ENCODE measurements around the gene EPHB2. TPM values are rescaled to one million over a fixed set of nuclear protein-coding genes. Genes with fewer than 3 reads are reported as not detected.

Gene EPHB2
- total and polyA plus RNA-seq, 2 of the 13 experiments (the other 11 are each of a cell fraction or from before 2014, with no cell fraction given), result 0.03 to 0.11 TPM

DNA sequence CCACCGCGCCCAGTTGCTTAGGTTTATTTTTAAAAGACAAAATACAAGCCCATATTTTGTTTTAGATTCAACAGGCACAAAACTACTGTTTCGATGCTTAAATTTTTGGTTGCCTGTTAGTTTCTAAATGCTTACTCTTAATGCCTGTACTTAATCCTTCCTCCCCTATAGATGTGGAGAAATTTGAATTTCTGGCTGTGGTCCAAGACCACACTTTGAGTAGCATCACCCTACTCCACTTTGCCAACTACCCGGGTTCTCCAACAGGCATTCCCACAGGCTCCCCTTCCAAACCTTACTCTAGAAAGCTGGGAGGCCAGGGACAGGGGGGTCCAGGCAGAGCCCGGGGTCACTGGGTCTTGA lies 242.0 kb downstream of the EPHB2 start (continued):
- TF ChIP-seq SP4 (CRISPR knock-in tag; IDR thresholded peaks at IDR 0.05), result no peak
- TF ChIP-seq, protein P1, sequence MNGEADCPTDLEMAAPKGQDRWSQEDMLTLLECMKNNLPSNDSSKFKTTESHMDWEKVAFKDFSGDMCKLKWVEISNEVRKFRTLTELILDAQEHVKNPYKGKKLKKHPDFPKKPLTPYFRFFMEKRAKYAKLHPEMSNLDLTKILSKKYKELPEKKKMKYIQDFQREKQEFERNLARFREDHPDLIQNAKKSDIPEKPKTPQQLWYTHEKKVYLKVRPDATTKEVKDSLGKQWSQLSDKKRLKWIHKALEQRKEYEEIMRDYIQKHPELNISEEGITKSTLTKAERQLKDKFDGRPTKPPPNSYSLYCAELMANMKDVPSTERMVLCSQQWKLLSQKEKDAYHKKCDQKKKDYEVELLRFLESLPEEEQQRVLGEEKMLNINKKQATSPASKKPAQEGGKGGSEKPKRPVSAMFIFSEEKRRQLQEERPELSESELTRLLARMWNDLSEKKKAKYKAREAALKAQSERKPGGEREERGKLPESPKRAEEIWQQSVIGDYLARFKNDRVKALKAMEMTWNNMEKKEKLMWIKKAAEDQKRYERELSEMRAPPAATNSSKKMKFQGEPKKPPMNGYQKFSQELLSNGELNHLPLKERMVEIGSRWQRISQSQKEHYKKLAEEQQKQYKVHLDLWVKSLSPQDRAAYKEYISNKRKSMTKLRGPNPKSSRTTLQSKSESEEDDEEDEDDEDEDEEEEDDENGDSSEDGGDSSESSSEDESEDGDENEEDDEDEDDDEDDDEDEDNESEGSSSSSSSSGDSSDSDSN (CRISPR knock-in tag; IDR thresholded peaks at IDR 0.05), result no peak
- TF ChIP-seq, protein P2, sequence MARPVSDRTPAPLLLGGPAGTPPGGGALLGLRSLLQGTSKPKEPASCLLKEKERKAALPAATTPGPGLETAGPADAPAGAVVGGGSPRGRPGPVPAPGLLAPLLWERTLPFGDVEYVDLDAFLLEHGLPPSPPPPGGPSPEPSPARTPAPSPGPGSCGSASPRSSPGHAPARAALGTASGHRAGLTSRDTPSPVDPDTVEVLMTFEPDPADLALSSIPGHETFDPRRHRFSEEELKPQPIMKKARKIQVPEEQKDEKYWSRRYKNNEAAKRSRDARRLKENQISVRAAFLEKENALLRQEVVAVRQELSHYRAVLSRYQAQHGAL (CRISPR knock-in tag; IDR thresholded peaks at IDR 0.05; ENCODE audit: not compliant biosample characterization), result no peak
- no peak for TF ChIP-seq BCL6 (CRISPR knock-in tag; IDR thresholded peaks at IDR 0.05)
- TF ChIP-seq PCBP2 (optimal IDR thresholded peaks at IDR 0.05; ENCODE audit: low read depth, low read length, poor library complexity, severe bottlenecking), result no peak
- no peak for TF ChIP-seq NBN (conservative IDR thresholded peaks at IDR 0.05)
- TF ChIP-seq ZNF557 (CRISPR knock-in tag; IDR thresholded peaks at IDR 0.05), result no peak

DNA sequence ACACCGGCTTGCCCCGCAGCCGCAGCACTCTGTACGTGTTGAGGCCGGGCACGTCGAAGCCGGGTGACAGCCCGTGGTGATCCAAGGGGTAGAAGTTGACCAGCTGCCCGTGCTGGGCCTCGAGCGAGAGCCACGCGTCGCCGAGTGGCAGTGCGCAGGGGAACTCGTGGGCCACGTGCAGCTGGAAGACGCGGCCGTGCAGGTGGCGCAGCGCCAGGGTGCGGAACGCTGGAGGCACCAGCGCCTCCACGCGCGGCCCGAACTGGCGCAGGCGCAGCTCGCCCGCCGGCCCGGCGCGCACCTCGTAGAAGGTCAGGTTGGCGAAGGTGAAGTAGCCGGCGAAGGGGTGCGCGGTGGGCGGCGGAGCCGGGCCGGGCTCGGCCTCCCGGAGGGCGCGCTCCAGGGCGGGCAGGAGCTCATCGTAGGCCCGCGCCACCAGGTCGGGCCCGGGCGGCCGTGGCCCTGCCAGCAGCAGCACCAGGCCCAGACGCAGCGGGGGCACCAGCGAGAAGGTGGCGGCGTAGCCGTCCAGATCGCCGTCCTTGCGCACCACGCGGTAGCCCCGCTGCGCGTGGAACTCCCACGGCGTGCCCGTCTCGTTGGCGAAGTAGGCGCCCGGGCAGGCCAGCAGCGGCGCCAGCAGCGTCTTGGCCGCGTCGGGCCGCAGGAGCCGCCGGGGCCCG lies 242.6 kb downstream of the EPHB2 start:
- H3K27me3 ChIP-seq (ENCODE audit: control insufficient read depth in 1 of 2, insufficient read depth in 2 of 2, low read length in 2 of 2), result no peaks in the 10 kb centered on the region
- H3K36me3 ChIP-seq (replicated peaks in 1 of 2; ENCODE audit: control insufficient read depth in 1 of 2, insufficient read depth in 2 of 2, low read length in 2 of 2), result no peaks in the 10 kb centered on the region
- no peaks in the 10 kb centered on the region for H3K79me2 ChIP-seq (ENCODE audit: insufficient read depth, low read length)
- POLR2A ChIA-PET, result no interaction called here
- H4K20me1 ChIP-seq (ENCODE audit: insufficient read depth, low read length), result no peaks in the 10 kb centered on the region
- BruUV-seq (replicated peaks), result no TSS peak
- no peak overlapping the region for H3K9ac ChIP-seq (ENCODE audit: insufficient read depth, low read depth, low read length)
- FAIRE-seq, result no peak
- H2AFZ ChIP-seq (ENCODE audit: low read length), result no peak overlapping the region
- no peak for ATAC-seq
- 98% methylated on average over 78 of the region's 92 CpGs for WGBS (ENCODE audit: low lambda C conversion rate)
- no peaks in the 10 kb centered on the region for H3K9me3 ChIP-seq (ENCODE audit: low read length)
- H3K4me3 ChIP-seq (replicated peaks in 1 of 3; ENCODE audit: insufficient read depth in 1 of 3, low read depth in 2 of 3, low read length in 3 of 3), result no peak overlapping the region
- intact Hi-C loops (cut with micrococcal nuclease; ENCODE audit: unreplicated experiment) (no loop called here), in situ Hi-C loops (cut with HindIII; ENCODE audit: extremely low pct_ligation_motif_present, low pct_unique_long_range_greater_than_20kb) (no loop called here)
- DNase-seq (ENCODE audit: low spot score), result no peak
- H3K27ac ChIP-seq (ENCODE audit: extremely low read length, insufficient read depth, low read length), result no peak overlapping the region
- CTCF ChIA-PET (ENCODE audit: low intra/inter-chr PET ratio, low total read pairs), result no interaction called here
- H3K4me2 ChIP-seq (ENCODE audit: low read depth, low read length), result no peak overlapping the region
- no peaks in the 10 kb centered on the region for H3K4me1 ChIP-seq (ENCODE audit: insufficient read depth, low read length)
- no peak for TF ChIP-seq LCORL (IDR thresholded peaks at IDR 0.05)
- TF ChIP-seq LCORL (CRISPR knock-in tag; IDR thresholded peaks at IDR 0.05), result no peak
- TF ChIP-seq ZFAT (CRISPR knock-in tag; conservative IDR thresholded peaks at IDR 0.05), result no peak
- TF ChIP-seq, protein P3, sequence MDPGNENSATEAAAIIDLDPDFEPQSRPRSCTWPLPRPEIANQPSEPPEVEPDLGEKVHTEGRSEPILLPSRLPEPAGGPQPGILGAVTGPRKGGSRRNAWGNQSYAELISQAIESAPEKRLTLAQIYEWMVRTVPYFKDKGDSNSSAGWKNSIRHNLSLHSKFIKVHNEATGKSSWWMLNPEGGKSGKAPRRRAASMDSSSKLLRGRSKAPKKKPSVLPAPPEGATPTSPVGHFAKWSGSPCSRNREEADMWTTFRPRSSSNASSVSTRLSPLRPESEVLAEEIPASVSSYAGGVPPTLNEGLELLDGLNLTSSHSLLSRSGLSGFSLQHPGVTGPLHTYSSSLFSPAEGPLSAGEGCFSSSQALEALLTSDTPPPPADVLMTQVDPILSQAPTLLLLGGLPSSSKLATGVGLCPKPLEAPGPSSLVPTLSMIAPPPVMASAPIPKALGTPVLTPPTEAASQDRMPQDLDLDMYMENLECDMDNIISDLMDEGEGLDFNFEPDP (CRISPR knock-in tag; conservative IDR thresholded peaks at IDR 0.05), result no peak
- no peak for TF ChIP-seq ZKSCAN5 (CRISPR knock-in tag; IDR thresholded peaks at IDR 0.05)
- no peak for TF ChIP-seq ZNF335 (CRISPR knock-in tag; IDR thresholded peaks at IDR 0.05)
- TF ChIP-seq, protein P4, sequence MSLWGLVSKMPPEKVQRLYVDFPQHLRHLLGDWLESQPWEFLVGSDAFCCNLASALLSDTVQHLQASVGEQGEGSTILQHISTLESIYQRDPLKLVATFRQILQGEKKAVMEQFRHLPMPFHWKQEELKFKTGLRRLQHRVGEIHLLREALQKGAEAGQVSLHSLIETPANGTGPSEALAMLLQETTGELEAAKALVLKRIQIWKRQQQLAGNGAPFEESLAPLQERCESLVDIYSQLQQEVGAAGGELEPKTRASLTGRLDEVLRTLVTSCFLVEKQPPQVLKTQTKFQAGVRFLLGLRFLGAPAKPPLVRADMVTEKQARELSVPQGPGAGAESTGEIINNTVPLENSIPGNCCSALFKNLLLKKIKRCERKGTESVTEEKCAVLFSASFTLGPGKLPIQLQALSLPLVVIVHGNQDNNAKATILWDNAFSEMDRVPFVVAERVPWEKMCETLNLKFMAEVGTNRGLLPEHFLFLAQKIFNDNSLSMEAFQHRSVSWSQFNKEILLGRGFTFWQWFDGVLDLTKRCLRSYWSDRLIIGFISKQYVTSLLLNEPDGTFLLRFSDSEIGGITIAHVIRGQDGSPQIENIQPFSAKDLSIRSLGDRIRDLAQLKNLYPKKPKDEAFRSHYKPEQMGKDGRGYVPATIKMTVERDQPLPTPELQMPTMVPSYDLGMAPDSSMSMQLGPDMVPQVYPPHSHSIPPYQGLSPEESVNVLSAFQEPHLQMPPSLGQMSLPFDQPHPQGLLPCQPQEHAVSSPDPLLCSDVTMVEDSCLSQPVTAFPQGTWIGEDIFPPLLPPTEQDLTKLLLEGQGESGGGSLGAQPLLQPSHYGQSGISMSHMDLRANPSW (CRISPR knock-in tag; IDR thresholded peaks at IDR 0.05; ENCODE audit: borderline replicate concordance), result no peak
- TF ChIP-seq ZNF17 (CRISPR knock-in tag; IDR thresholded peaks at IDR 0.05), result no peak

Data from HepG2 (cell line).